ENCODE results near the gene HOXC5.

HOXC5 gene

GRCh38 chr12:54032627-54033100 is at the start of gene HOXC5:
Gene HOXC5, plus strand, starts transcription at chr12:54033050. Its CDS starts 73 bp downstream, at chr12:54033123.
- peak; percentile 50 for DNase-seq

GRCh38 chr12:53983568-53983949 is 49.3 kb upstream of the HOXC5 start:
- no peak for DNase-seq

- no peak for DNase-seq
Observed at GRCh38 chr12:53983950-53984572, 48.8 kb upstream of the HOXC5 start.

GRCh38 chr12:53984901-53985691 is 47.8 kb upstream of the HOXC5 start, which contains the start of gene HOXC10:
Gene HOXC10, plus strand, starts transcription at chr12:53985146. Its CDS starts 114 bp downstream, at chr12:53985260.
- DNase-seq: peak; percentile 56

GRCh38 chr12:53985692-53985993 is 47.2 kb upstream of the HOXC5 start:
- no peak for DNase-seq

GRCh38 chr12:53985994-53986685 is 46.7 kb upstream of the HOXC5 start:
- no peak for DNase-seq

GRCh38 chr12:53986686-53987483 is 46.0 kb upstream of the HOXC5 start:
- DNase-seq: no peak

GRCh38 chr12:53987787-53988230 is 45.0 kb upstream of the HOXC5 start:
- DNase-seq: no peak

GRCh38 chr12:53988541-53989226 is 44.2 kb upstream of the HOXC5 start:
- DNase-seq: no peak

- peak; percentile 23 for DNase-seq
Observed at GRCh38 chr12:53989227-53990113, 43.4 kb upstream of the HOXC5 start.

- no peak for DNase-seq
Observed at GRCh38 chr12:53990311-53991076, 42.4 kb upstream of the HOXC5 start.

- no peak for DNase-seq
Observed at GRCh38 chr12:53991077-53991460, 41.8 kb upstream of the HOXC5 start.

GRCh38 chr12:53992377-53992889 is 40.4 kb upstream of the HOXC5 start:
- no peak for DNase-seq

GRCh38 chr12:53993162-53994008 is 39.5 kb upstream of the HOXC5 start:
- no peak for DNase-seq

- no peak for DNase-seq
Observed at GRCh38 chr12:53994009-53994263, 38.9 kb upstream of the HOXC5 start.

- no peak for DNase-seq
Observed at GRCh38 chr12:53994264-53995001, 38.4 kb upstream of the HOXC5 start.

GRCh38 chr12:53995002-53995377 is 37.9 kb upstream of the HOXC5 start:
- DNase-seq: no peak

GRCh38 chr12:53995378-53996239 is 37.2 kb upstream of the HOXC5 start:
- no peak for DNase-seq

Data from GDM1 (cell line).